ENCODE measurements around the gene MEAF6. TPM values are rescaled to one million over a fixed set of nuclear protein-coding genes. Genes with fewer than 3 reads are reported as not detected.

MEAF6 gene
- total RNA-seq, 1 experiment from 2014 or later: 38.3 TPM

DNA sequence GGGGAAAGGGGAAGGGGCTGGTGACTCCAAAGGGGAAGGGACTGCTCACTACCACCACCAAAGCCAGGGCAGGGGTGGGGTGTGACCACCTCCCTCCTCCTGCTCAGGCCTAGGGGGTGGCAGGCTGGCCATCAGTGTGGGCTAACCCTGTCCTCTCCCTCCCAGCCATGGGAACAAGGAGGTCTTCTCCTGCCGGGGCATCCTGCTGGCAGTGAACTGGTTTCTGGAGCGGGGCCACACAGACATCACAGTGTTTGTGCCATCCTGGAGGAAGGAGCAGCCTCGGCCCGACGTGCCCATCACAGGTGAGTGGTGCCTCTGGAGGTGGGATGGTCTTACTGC is 34.5 kb downstream of the MEAF6 start:
- CTCF ChIA-PET: no interaction called here
- Mint-ChIP-seq H3K4me1 (ENCODE audit: low read depth, unreplicated experiment) (no peaks in the 10 kb centered on the region), H3K9me3 (ENCODE audit: unreplicated experiment) (no peaks in the 10 kb centered on the region), H3K4me3 (ENCODE audit: unreplicated experiment) (peak overlapping the region; percentile 51), H3K27ac (ENCODE audit: unreplicated experiment) (no peak overlapping the region), H3K36me3 (ENCODE audit: insufficient read depth, unreplicated experiment) (peaks cover 24% of the 10 kb centered on the region), H3K27me3 (ENCODE audit: insufficient read depth, unreplicated experiment) (no peaks in the 10 kb centered on the region)
- H3K4me1 ChIP-seq: peaks cover 25% of the 10 kb centered on the region
- intact Hi-C loops (cut with micrococcal nuclease; ENCODE audit: unreplicated experiment): no loop called here
- H3K36me3 ChIP-seq (ENCODE audit: control insufficient read depth, insufficient read depth, low read length): no peaks in the 10 kb centered on the region; the same call in 1 of the 2 replicates
- DNase-seq: no peak
- no peaks in the 10 kb centered on the region for H3K27me3 ChIP-seq (replicated peaks; ENCODE audit: control insufficient read depth, insufficient read depth, low read length)
- POLR2A ChIA-PET: no interaction called here
- TF ChIP-seq, protein P1, sequence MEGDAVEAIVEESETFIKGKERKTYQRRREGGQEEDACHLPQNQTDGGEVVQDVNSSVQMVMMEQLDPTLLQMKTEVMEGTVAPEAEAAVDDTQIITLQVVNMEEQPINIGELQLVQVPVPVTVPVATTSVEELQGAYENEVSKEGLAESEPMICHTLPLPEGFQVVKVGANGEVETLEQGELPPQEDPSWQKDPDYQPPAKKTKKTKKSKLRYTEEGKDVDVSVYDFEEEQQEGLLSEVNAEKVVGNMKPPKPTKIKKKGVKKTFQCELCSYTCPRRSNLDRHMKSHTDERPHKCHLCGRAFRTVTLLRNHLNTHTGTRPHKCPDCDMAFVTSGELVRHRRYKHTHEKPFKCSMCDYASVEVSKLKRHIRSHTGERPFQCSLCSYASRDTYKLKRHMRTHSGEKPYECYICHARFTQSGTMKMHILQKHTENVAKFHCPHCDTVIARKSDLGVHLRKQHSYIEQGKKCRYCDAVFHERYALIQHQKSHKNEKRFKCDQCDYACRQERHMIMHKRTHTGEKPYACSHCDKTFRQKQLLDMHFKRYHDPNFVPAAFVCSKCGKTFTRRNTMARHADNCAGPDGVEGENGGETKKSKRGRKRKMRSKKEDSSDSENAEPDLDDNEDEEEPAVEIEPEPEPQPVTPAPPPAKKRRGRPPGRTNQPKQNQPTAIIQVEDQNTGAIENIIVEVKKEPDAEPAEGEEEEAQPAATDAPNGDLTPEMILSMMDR (IDR thresholded peaks at IDR 0.05; ENCODE audit: insufficient read depth in 1 of 2, low read depth in 1 of 2, low read length in 1 of 2, severe bottlenecking in 1 of 2, unreplicated experiment in 1 of 2): no peak
- no peaks in the 10 kb centered on the region for H3K9me3 ChIP-seq
- BruUV-seq (replicated peaks): no TSS peak
- H3K4me3 ChIP-seq (ENCODE audit: low read depth, low read length): no peak overlapping the region

DNA sequence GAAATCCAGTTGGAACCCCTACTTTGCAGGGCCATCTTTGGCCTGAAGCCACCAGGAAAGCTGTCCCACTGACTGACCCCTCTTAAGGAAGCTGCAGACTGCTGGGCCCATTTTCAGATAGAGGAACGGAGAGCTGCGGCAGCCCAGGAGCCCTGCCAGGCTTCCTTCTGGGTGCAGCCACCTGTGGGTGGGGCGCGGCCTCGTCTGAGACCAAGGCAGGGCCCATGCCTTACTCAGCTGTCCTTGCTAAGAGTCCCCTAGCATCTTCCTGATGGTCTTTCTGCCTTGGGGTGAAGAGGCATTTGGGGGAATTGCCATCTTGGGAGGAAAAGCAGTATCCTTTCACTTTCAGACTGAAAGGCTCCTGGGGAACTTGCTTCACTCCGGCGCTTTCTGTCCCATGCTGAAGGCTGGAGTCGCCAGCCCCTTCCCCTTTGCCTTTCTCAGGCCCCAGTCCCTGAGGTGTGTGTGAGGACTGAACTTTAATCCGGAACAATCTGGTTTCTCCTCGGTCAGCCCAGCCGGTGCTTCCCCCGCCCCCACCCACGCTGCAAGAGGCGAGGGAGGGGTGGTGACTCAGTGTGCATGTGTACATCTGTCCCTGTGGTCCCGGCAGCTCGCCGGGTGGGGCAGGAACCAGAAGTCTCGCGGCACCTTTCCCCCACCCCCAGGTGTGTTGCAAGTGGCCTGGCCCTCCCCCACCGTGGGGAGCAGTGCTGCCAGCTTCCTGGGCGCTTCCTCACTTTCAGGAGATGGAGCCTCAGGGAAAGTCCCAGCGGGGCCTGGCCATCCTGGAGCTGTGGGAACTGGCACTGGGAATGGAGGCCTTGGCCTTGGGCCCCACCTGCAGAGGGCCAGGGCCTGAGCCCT is 35.1 kb downstream of the MEAF6 start:
- Mint-ChIP-seq H3K4me1 (ENCODE audit: low read depth, unreplicated experiment) (no peaks in the 10 kb centered on the region), H3K27ac (ENCODE audit: unreplicated experiment) (peak overlapping the region; percentile 53), H3K36me3 (ENCODE audit: insufficient read depth, unreplicated experiment) (peaks cover 24% of the 10 kb centered on the region), H3K4me3 (ENCODE audit: unreplicated experiment) (peak overlapping the region; percentile 51), H3K27me3 (ENCODE audit: insufficient read depth, unreplicated experiment) (no peaks in the 10 kb centered on the region), H3K9me3 (ENCODE audit: unreplicated experiment) (no peaks in the 10 kb centered on the region)
- intact Hi-C loops (cut with micrococcal nuclease; ENCODE audit: unreplicated experiment): no loop called here
- Histone ChIP-seq H3K36me3 (ENCODE audit: control insufficient read depth, insufficient read depth, low read length) (no peaks in the 10 kb centered on the region; the same call in 1 of the 2 replicates), H3K4me1 (peaks cover 26% of the 10 kb centered on the region), H3K27me3 (replicated peaks; ENCODE audit: control insufficient read depth, insufficient read depth, low read length) (no peaks in the 10 kb centered on the region), H3K9me3 (no peaks in the 10 kb centered on the region), H3K4me3 (ENCODE audit: low read depth, low read length) (no peak overlapping the region)
- POLR2A ChIA-PET: no interaction called here
- peak; percentile 68 to 85 for DNase-seq
- TF ChIP-seq, protein P1 (IDR thresholded peaks at IDR 0.05; ENCODE audit: insufficient read depth in 1 of 2, low read depth in 1 of 2, low read length in 1 of 2, severe bottlenecking in 1 of 2, unreplicated experiment in 1 of 2): no peak
- BruUV-seq (replicated peaks): no TSS peak
- CTCF ChIA-PET: no interaction called here

DNA sequence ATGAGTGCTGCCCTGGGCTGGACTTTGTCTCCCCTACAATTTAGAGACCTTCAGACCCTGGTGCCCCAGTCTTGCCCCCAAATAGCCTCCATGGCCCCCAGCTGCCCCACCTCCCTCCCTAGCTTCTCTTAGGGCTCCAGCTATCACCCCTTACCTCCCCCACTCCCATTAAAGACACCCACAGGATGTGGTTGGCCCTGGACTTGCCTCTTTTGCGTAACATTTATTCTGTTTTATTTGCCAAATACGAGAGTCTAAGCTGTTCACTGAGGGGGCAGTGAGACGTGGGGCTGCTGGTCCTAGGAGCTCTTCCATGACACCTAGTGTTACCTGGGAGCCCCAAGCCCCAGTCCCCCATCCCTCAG is 35.7 kb downstream of the MEAF6 start:
- H3K27ac Mint-ChIP-seq (ENCODE audit: unreplicated experiment): no peak overlapping the region

More for the DNA sequence above, 35.7 kb downstream of the MEAF6 start:
- no peaks in the 10 kb centered on the region; the same call in 1 of the 2 replicates for H3K36me3 ChIP-seq (ENCODE audit: control insufficient read depth, insufficient read depth, low read length)
- H3K36me3 Mint-ChIP-seq (ENCODE audit: insufficient read depth, unreplicated experiment): peaks cover 20% of the 10 kb centered on the region
- no peaks in the 10 kb centered on the region for H3K4me1 Mint-ChIP-seq (ENCODE audit: low read depth, unreplicated experiment)
- H3K4me3 Mint-ChIP-seq (ENCODE audit: unreplicated experiment): peak overlapping the region; percentile 51
- DNase-seq: no peak
- H3K4me1 ChIP-seq: peaks cover 26% of the 10 kb centered on the region
- intact Hi-C loops (cut with micrococcal nuclease; ENCODE audit: unreplicated experiment): no loop called here
- H3K9me3 ChIP-seq: no peaks in the 10 kb centered on the region
- TF ChIP-seq, protein P1 (IDR thresholded peaks at IDR 0.05; ENCODE audit: insufficient read depth in 1 of 2, low read depth in 1 of 2, low read length in 1 of 2, severe bottlenecking in 1 of 2, unreplicated experiment in 1 of 2): no peak
- H3K4me3 ChIP-seq (ENCODE audit: low read depth, low read length): no peak overlapping the region
- BruUV-seq (replicated peaks): no TSS peak
- CTCF ChIA-PET: interaction anchor here (0.5 to 2.0 kb wide), 2 partner anchors 9 to 20 kb away, joined by 3 to 7 read pairs; no protein-coding TSS in a partner anchor
- no peaks in the 10 kb centered on the region for H3K27me3 ChIP-seq (replicated peaks; ENCODE audit: control insufficient read depth, insufficient read depth, low read length)
- H3K9me3 Mint-ChIP-seq (ENCODE audit: unreplicated experiment): no peaks in the 10 kb centered on the region
- POLR2A ChIA-PET: no interaction called here
- H3K27me3 Mint-ChIP-seq (ENCODE audit: insufficient read depth, unreplicated experiment): no peaks in the 10 kb centered on the region

All from Caco-2 (cell line).